ENCODE data around the gene RBM15. TPM values are rescaled to one million over a fixed set of nuclear protein-coding genes. Genes with fewer than 3 reads are reported as not detected.

RBM15 gene
- total RNA-seq, 1 donor from 2014 or later, result 20.4 TPM

GRCh38 chr1:110335265-110335664, 3.9 kb upstream of the RBM15 start:
- no peaks in the 10 kb centered on the region for H3K36me3 ChIP-seq (ENCODE audit: insufficient read depth, low read length)
- Mint-ChIP-seq H3K36me3 (ENCODE audit: low read depth, unreplicated experiment) (peaks cover 2% of the 10 kb centered on the region), H3K9me3 (ENCODE audit: unreplicated experiment) (no peaks in the 10 kb centered on the region), H3K27me3 (ENCODE audit: low read depth, unreplicated experiment) (no peaks in the 10 kb centered on the region), H3K4me3 (ENCODE audit: unreplicated experiment) (no peak overlapping the region), H3K4me1 (ENCODE audit: low read depth, unreplicated experiment) (peaks cover 3% of the 10 kb centered on the region), H3K27ac (ENCODE audit: unreplicated experiment) (no peak overlapping the region)
- H3K27me3 ChIP-seq (ENCODE audit: insufficient read depth, low read length), result no peaks in the 10 kb centered on the region
- peaks cover 10% of the 10 kb centered on the region for H3K79me2 ChIP-seq (ENCODE audit: insufficient read depth, low read length)
- H3K4me2 ChIP-seq (ENCODE audit: low read length), result no peak overlapping the region
- no peaks in the 10 kb centered on the region for H3K9me3 ChIP-seq (ENCODE audit: insufficient read depth, low read depth, low read length)
- DNase-seq (ENCODE audit: low read depth) (no peak), FAIRE-seq (no peak)
- H2AFZ ChIP-seq (ENCODE audit: low read depth, low read length), result no peak overlapping the region
- TF ChIP-seq EZH2 (IDR thresholded peaks at IDR 0.05; ENCODE audit: insufficient read depth, low read length), result no peak
- no peak for TF ChIP-seq CTCF (IDR thresholded peaks at IDR 0.05; ENCODE audit: insufficient read depth, low read depth, low read length)
- peaks cover 6% of the 10 kb centered on the region for H4K20me1 ChIP-seq (ENCODE audit: insufficient read depth, low read length)
- H3K27ac ChIP-seq (ENCODE audit: low read depth, low read length), result no peak overlapping the region
- no peak overlapping the region for H3K9ac ChIP-seq (ENCODE audit: low read length)
- peaks cover 8% of the 10 kb centered on the region for H3K4me1 ChIP-seq (ENCODE audit: insufficient read depth, low read length)
- H3K4me3 ChIP-seq (ENCODE audit: insufficient read depth, low read depth, low read length), result no peak overlapping the region

GRCh38 chr1:110336300-110337039, 2.7 kb upstream of the RBM15 start:
- H2AFZ ChIP-seq (ENCODE audit: low read depth, low read length), result no peak overlapping the region

More at GRCh38 chr1:110336300-110337039, 2.7 kb upstream of the RBM15 start:
- H3K4me1 ChIP-seq (ENCODE audit: insufficient read depth, low read length), result peaks cover 19% of the 10 kb centered on the region
- peaks cover 22% of the 10 kb centered on the region for H3K79me2 ChIP-seq (ENCODE audit: insufficient read depth, low read length)
- peaks cover 4% of the 10 kb centered on the region for H3K36me3 ChIP-seq (ENCODE audit: insufficient read depth, low read length)
- no peak overlapping the region for H3K4me3 ChIP-seq (ENCODE audit: insufficient read depth, low read depth, low read length)
- Mint-ChIP-seq H3K4me1 (ENCODE audit: low read depth, unreplicated experiment) (peaks cover 14% of the 10 kb centered on the region), H3K36me3 (ENCODE audit: low read depth, unreplicated experiment) (peaks cover 8% of the 10 kb centered on the region), H3K4me3 (ENCODE audit: unreplicated experiment) (peak overlapping the region; percentile 6), H3K9me3 (ENCODE audit: unreplicated experiment) (no peaks in the 10 kb centered on the region), H3K27me3 (ENCODE audit: low read depth, unreplicated experiment) (no peaks in the 10 kb centered on the region), H3K27ac (ENCODE audit: unreplicated experiment) (no peak overlapping the region)
- H3K27me3 ChIP-seq (ENCODE audit: insufficient read depth, low read length), result no peaks in the 10 kb centered on the region
- no peak overlapping the region for H3K4me2 ChIP-seq (ENCODE audit: low read length)
- FAIRE-seq (no peak), DNase-seq (ENCODE audit: low read depth) (no peak)
- H3K27ac ChIP-seq (ENCODE audit: low read depth, low read length), result no peak overlapping the region
- H3K9ac ChIP-seq (ENCODE audit: low read length), result no peak overlapping the region
- H4K20me1 ChIP-seq (ENCODE audit: insufficient read depth, low read length), result peaks cover 18% of the 10 kb centered on the region
- no peaks in the 10 kb centered on the region for H3K9me3 ChIP-seq (ENCODE audit: insufficient read depth, low read depth, low read length)
- TF ChIP-seq CTCF (IDR thresholded peaks at IDR 0.05; ENCODE audit: insufficient read depth, low read depth, low read length), result no peak
- TF ChIP-seq EZH2 (IDR thresholded peaks at IDR 0.05; ENCODE audit: insufficient read depth, low read length), result no peak
